Measurements from ENCODE around the gene EMID1.

The EMID1 gene

DNA sequence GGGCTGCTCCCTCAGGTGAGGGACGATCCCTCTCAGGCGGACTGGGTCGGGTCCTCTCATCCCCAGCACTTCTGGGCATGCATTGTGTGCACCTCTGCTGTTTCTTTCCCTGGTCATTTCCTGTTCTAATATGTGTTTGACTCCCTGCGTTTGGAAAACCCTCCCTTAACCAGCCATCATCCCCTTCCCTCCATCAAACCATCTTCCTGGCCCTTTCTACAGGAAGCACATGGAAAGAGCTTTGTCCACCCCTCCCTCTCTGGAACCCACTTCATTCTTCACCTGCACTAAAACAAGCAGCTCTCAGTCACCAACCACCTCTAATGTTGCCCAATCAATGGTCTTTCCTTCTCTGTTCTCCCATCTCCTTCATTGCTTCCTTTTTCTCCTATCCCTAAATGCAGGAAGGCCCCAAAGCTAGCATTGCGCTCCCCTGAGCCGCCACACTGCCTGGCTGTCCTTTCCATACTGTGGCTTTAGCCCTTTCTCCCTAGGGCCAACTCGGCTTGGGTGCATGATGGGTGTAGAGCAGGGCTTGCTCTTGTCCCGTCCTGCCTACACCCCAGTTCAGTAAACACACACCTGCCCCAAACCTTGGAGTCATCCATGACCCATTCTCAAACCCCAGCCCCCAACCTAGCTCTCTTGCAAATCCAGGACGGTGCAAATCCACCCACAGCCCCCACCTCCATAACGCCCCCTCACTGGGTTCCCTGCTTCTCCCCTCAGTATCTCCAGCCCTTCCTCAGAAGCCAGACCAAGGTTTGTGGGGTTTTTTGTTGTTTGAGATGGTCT lies 95.3 kb downstream of the EMID1 start:
- Histone ChIP-seq H3K9me3 (ENCODE audit: control insufficient read depth in 2 of 2, low read length in 2 of 2) (no peaks in the 10 kb centered on the region), H3K27me3 (ENCODE audit: control insufficient read depth in 1 of 2, insufficient read depth in 2 of 2, low read length in 2 of 2) (no peaks in the 10 kb centered on the region), H3K9ac (ENCODE audit: low read length in 2 of 2) (no peak overlapping the region), H3K4me1 (ENCODE audit: control insufficient read depth, insufficient read depth, low read length) (peaks cover 17% of the 10 kb centered on the region), H3K4me3 (ENCODE audit: low read length in 2 of 2) (no peak overlapping the region), H3K36me3 (ENCODE audit: control insufficient read depth in 2 of 2, insufficient read depth in 2 of 2, low read length in 2 of 2) (peaks cover 36 to 45% of the 10 kb centered on the region in 2 donors), H3K27ac (ENCODE audit: low read length) (peak overlapping the region; percentile 24)

DNA sequence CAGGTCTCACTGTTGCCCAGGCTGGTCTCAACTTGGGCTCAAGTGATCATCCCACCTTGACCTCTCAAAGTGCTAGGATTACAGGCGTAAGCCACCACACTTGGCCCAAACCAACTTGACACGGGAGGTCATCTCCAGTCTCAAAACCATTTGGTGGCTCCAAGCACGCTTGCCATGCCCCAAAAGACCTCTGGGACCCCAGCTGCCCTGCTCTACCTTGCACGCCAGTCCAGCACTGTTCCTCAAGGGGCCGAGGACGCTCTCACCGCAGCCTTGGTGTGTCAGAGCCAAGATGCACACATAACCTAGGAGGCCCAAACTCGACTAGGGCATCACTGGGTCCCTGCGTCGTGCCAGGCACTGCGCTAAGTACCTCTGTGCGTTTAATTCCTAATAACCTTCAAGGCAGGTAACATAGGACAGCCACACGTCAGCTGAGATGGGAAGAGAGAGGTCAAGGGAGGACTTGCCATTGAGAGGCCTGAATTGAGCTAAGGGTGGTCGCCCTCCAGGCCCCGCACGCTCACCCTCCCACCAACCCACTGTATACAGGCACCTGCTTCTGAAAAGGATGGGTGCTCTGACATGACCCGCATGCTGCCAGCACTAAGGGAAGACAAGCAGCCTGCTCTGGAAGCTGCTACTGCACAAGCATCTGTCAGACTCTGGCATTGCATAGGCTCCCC lies 96.2 kb downstream of the EMID1 start:
- H3K27ac ChIP-seq (ENCODE audit: low read length) = peak overlapping the region; percentile 46

DNA sequence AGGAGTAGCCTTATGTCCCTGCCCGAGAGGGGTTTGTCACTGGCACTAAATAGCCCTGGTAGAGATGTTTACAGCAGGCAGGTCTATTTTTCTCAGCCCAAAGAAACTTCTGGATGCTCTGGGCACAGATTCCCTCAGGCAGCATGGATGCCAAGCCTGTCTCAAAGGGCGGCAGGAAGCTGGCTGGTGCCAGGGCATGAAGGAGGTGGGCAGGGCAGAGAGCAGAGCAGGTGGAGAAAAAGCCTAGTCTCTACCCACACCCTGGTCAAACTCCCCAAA lies 96.6 kb downstream of the EMID1 start:
- Histone ChIP-seq H3K27me3 (ENCODE audit: control insufficient read depth in 1 of 2, insufficient read depth in 2 of 2, low read length in 2 of 2) (no peaks in the 10 kb centered on the region), H3K4me1 (ENCODE audit: control insufficient read depth, insufficient read depth, low read length) (peaks cover 26% of the 10 kb centered on the region), H3K9ac (ENCODE audit: low read length in 2 of 2) (peak overlapping the region in 1 of 2 donors; percentile 2), H3K9me3 (ENCODE audit: control insufficient read depth in 2 of 2, low read length in 2 of 2) (no peaks in the 10 kb centered on the region), H3K27ac (ENCODE audit: low read length) (peak overlapping the region; percentile 46), H3K36me3 (ENCODE audit: control insufficient read depth in 2 of 2, insufficient read depth in 2 of 2, low read length in 2 of 2) (peaks cover 23 to 32% of the 10 kb centered on the region in 2 donors), H3K4me3 (ENCODE audit: low read length in 2 of 2) (no peak overlapping the region)

More for the DNA sequence above, 96.2 kb downstream of the EMID1 start:
- Histone ChIP-seq H3K9ac (ENCODE audit: low read length in 2 of 2) (no peak overlapping the region), H3K4me1 (ENCODE audit: control insufficient read depth, insufficient read depth, low read length) (peaks cover 24% of the 10 kb centered on the region), H3K4me3 (ENCODE audit: low read length in 2 of 2) (no peak overlapping the region), H3K27me3 (ENCODE audit: control insufficient read depth in 1 of 2, insufficient read depth in 2 of 2, low read length in 2 of 2) (no peaks in the 10 kb centered on the region), H3K36me3 (ENCODE audit: control insufficient read depth in 2 of 2, insufficient read depth in 2 of 2, low read length in 2 of 2) (peaks cover 28 to 37% of the 10 kb centered on the region in 2 donors), H3K9me3 (ENCODE audit: control insufficient read depth in 2 of 2, low read length in 2 of 2) (no peaks in the 10 kb centered on the region)

DNA sequence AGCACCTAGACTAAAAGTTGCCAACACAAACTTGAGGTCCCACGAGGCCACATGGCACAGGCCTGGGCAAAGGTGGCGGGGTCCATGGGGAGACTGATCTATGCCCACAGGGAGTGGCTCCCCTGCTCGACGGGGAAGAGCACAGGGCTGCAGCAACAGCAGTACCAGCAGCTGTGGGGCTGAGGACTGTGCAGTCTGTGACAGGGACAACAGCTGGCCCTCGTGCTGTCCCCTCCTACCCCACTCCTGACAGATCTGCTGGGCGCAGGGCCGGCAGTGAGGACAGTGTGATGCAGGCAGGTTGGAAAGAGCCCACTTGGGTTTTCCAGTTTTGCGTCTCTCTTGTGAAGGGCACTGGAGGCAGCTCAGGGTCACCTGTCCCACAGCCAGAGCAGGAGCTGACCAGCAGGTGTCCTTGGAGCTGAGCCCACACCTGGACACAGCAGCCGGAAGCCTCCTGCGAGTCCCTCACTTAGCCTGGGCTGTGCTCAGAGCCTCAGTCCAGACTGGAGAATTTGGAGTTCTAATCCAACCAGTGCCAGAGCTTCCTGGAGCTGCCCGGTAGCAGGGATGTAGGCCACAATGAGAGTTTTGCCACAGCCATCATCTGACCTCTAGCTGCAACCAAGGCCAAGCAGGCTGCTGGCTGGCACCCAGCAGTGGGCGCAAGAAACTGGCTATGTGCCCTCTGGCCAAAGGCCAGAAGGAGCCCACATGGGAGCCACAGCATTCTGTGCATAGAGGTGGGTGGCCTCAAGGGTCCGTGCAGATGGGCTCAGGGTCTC lies 97.2 kb downstream of the EMID1 start:
- Histone ChIP-seq H3K27ac (ENCODE audit: low read length) (peak overlapping the region; percentile 46), H3K9ac (ENCODE audit: low read length in 2 of 2) (peak overlapping the region in 1 of 2 donors; percentile 2), H3K4me3 (ENCODE audit: low read length in 2 of 2) (no peak overlapping the region), H3K36me3 (ENCODE audit: control insufficient read depth in 2 of 2, insufficient read depth in 2 of 2, low read length in 2 of 2) (peaks cover 18 to 27% of the 10 kb centered on the region in 2 donors), H3K27me3 (ENCODE audit: control insufficient read depth in 1 of 2, insufficient read depth in 2 of 2, low read length in 2 of 2) (no peaks in the 10 kb centered on the region), H3K4me1 (ENCODE audit: control insufficient read depth, insufficient read depth, low read length) (peaks cover 31% of the 10 kb centered on the region), H3K9me3 (ENCODE audit: control insufficient read depth in 2 of 2, low read length in 2 of 2) (no peaks in the 10 kb centered on the region)

DNA sequence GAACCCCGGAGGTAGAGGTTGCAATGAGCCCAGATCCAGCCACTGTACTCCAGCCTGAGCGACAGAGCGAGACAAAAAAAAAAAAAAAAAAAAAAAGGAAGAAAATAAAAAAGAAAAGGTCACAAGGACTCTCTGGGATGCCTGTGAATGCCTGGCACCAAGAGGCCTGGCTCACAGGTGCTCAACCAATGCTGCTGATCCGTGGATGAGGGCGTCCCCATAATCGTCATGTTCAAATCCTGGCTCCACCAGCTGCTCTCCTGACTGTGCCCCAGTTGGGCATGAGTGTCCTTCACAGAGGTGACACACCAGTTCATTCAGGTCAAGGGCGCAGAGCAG lies 100.1 kb downstream of the EMID1 start:
- Histone ChIP-seq H3K9me3 (ENCODE audit: control insufficient read depth in 2 of 2, low read length in 2 of 2) (no peaks in the 10 kb centered on the region), H3K27ac (ENCODE audit: low read length) (no peak overlapping the region), H3K36me3 (ENCODE audit: control insufficient read depth in 2 of 2, insufficient read depth in 2 of 2, low read length in 2 of 2) (peaks cover 0 to 6% of the 10 kb centered on the region in 2 donors), H3K4me1 (ENCODE audit: control insufficient read depth, insufficient read depth, low read length) (peaks cover 58% of the 10 kb centered on the region), H3K4me3 (ENCODE audit: low read length in 2 of 2) (peak overlapping the region in 1 of 2 donors; percentile 87), H3K27me3 (ENCODE audit: control insufficient read depth in 1 of 2, insufficient read depth in 2 of 2, low read length in 2 of 2) (no peaks in the 10 kb centered on the region), H3K9ac (ENCODE audit: low read length in 2 of 2) (no peak overlapping the region)

DNA sequence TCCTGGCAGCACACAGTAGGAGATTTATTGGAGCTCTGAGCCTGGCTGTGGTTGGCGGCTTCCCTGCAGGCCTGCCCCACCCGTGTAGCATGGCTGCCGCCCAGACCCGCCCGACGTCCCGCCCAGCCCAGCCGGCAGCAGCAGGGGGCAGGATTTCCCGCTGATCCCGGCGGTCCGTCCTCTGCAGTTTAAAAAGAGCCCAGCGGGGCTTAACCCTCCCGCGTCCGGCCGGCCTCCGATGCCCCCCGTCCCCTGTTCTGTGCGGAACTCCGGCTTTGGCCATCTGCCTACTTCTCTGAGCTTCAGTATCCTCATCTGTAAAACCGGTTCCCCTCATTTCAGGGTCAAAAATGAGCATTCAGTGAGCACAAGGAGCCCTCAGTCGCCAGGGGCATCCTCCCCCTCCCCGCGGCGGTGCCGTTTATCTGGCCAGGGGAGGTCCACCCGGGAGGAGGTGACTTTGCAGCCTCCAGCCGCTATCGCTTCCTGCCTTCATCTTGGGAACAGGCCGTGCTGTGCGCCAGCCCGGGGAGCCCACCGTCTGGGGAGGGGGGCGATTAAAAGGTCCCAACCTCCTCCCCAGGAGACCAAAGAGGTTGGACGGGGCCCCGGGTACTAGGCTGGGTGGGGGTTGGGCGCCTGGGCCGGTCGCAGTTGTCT lies 100.6 kb downstream of the EMID1 start, which contains the start of gene GAS2L1:
Gene GAS2L1, plus strand, starts transcription at position 476 of the 660 bp plus-strand sequence. CDS start 1,456 bp downstream, outside the sequence.
- peak within 1 kb of the TSS; percentile 62 for H3K27ac ChIP-seq (ENCODE audit: low read length)
- peaks cover 63% of the 10 kb centered on the region for H3K4me1 ChIP-seq (ENCODE audit: control insufficient read depth, insufficient read depth, low read length)
- peak within 1 kb of the TSS; percentile 73 to 78 for H3K9ac ChIP-seq (ENCODE audit: low read length in 2 of 2)
- peak within 1 kb of the TSS; percentile 87 to 93 for H3K4me3 ChIP-seq (ENCODE audit: low read length in 2 of 2)
- H3K27me3 ChIP-seq (ENCODE audit: control insufficient read depth in 1 of 2, insufficient read depth in 2 of 2, low read length in 2 of 2) = no peaks in the 10 kb centered on the region
- H3K9me3 ChIP-seq (ENCODE audit: control insufficient read depth in 2 of 2, low read length in 2 of 2) = no peaks in the 10 kb centered on the region
- peaks cover 0 to 2% of the 10 kb centered on the region in 2 donors for H3K36me3 ChIP-seq (ENCODE audit: control insufficient read depth in 2 of 2, insufficient read depth in 2 of 2, low read length in 2 of 2)

DNA sequence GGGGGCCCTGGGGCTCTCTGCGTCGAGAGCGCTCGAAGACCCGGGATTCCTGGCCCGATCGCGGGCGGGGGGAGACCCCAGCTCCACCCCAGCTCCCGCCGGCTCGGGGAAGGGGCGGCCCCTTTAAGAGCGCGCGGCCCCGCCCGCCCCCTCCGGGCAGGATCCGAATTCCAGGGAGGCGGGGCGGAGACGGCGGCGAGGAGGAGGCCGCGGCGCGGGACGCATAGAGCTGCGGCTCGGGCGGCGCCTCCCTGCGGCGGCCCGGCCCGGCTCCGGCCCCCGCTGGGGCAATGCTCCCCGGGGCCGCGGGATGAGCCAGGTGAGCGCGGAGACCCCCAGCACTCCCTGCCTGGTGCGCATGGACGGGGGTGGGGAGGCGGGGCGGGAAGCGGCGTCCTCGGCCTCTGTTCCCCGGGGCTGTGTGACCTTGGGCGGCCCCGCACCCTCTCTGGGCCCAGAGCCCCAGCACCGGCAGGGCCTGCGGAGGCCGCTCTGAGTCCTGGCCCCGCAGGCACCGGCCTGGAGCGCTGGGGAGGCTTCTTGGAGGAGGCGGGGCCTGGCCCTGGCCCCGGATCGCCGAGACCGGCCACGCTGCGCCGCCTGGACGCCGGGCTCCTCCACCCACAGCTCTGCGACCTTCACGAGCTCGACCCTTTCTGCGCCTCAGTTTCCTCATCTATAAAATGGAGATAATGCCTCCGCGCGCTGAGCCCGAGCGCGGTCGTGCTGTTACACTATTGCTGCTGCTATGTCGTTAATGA lies 101.3 kb downstream of the EMID1 start:
- no peaks in the 10 kb centered on the region for H3K36me3 ChIP-seq (ENCODE audit: control insufficient read depth in 2 of 2, insufficient read depth in 2 of 2, low read length in 2 of 2)
- peak overlapping the region; percentile 73 to 78 for H3K9ac ChIP-seq (ENCODE audit: low read length in 2 of 2)
- no peaks in the 10 kb centered on the region for H3K9me3 ChIP-seq (ENCODE audit: control insufficient read depth in 2 of 2, low read length in 2 of 2)
- peaks cover 70% of the 10 kb centered on the region for H3K4me1 ChIP-seq (ENCODE audit: control insufficient read depth, insufficient read depth, low read length)
- peak overlapping the region; percentile 62 for H3K27ac ChIP-seq (ENCODE audit: low read length)
- H3K27me3 ChIP-seq (ENCODE audit: control insufficient read depth in 1 of 2, insufficient read depth in 2 of 2, low read length in 2 of 2) = no peaks in the 10 kb centered on the region
- H3K4me3 ChIP-seq (ENCODE audit: low read length in 2 of 2) = peak overlapping the region; percentile 87 to 93

DNA sequence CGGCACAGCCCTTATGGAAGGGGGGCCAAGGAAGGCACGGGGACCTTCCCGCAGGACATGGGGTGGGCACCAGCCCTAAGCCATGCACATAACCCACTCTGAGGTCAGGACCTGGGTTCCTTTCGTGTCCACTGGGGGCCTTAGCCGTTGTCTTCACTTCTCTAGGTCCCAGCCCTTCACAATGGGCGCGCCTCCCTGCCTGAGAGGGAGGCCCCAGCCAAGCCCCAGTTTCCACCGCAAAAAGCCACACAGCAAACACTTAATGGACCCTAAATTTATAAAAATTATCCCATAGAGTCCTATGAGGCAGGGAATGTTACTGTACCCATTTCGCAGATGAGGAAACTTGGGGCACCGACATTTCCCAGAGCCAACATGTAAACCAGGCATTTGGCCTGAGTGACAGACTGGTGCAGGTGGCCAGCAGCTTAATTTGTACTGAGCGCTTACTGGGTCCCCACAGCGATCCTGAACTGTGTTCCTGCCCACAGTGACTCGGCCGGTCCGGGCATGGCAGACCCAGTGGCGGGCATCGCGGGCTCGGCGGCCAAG lies 102.0 kb downstream of the EMID1 start:
- no peaks in the 10 kb centered on the region for H3K36me3 ChIP-seq (ENCODE audit: control insufficient read depth in 2 of 2, insufficient read depth in 2 of 2, low read length in 2 of 2)
- H3K9ac ChIP-seq (ENCODE audit: low read length in 2 of 2) = peak overlapping the region; percentile 73 to 78
- H3K4me1 ChIP-seq (ENCODE audit: control insufficient read depth, insufficient read depth, low read length) = peaks cover 65% of the 10 kb centered on the region
- H3K27me3 ChIP-seq (ENCODE audit: control insufficient read depth in 1 of 2, insufficient read depth in 2 of 2, low read length in 2 of 2) = no peaks in the 10 kb centered on the region
- H3K4me3 ChIP-seq (ENCODE audit: low read length in 2 of 2) = peak overlapping the region; percentile 87 to 93
- H3K27ac ChIP-seq (ENCODE audit: low read length) = peak overlapping the region; percentile 62
- no peaks in the 10 kb centered on the region for H3K9me3 ChIP-seq (ENCODE audit: control insufficient read depth in 2 of 2, low read length in 2 of 2)

DNA sequence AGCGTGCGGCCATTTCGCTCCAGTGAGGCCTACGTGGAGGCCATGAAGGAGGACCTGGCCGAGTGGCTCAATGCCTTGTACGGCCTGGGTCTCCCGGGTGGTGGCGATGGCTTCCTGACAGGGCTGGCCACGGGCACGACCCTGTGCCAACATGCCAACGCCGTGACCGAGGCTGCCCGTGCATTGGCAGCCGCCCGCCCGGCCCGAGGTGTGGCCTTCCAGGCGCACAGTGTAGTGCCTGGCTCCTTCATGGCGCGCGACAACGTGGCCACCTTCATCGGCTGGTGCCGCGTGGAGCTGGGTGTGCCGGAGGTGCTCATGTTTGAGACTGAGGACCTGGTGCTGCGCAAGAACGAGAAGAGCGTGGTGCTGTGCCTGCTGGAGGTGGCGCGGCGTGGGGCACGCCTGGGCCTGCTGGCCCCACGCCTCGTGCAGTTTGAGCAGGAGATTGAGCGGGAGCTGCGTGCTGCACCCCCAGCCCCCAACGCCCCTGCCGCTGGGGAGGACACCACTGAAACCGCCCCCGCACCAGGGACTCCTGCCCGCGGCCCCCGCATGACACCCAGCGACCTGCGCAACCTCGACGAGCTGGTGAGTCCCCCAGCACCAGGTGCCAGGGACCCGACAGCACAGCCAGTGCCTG lies 102.6 kb downstream of the EMID1 start:
- Histone ChIP-seq H3K4me1 (ENCODE audit: control insufficient read depth, insufficient read depth, low read length) (peaks cover 63% of the 10 kb centered on the region), H3K9me3 (ENCODE audit: control insufficient read depth in 2 of 2, low read length in 2 of 2) (no peaks in the 10 kb centered on the region), H3K27ac (ENCODE audit: low read length) (peak overlapping the region; percentile 62), H3K36me3 (ENCODE audit: control insufficient read depth in 2 of 2, insufficient read depth in 2 of 2, low read length in 2 of 2) (no peaks in the 10 kb centered on the region), H3K9ac (ENCODE audit: low read length in 2 of 2) (no peak overlapping the region), H3K4me3 (ENCODE audit: low read length in 2 of 2) (peak overlapping the region; percentile 87 to 93), H3K27me3 (ENCODE audit: control insufficient read depth in 1 of 2, insufficient read depth in 2 of 2, low read length in 2 of 2) (peaks cover 0 to 2% of the 10 kb centered on the region in 2 donors)

Measured in stomach smooth muscle (tissue), 2 donors.